Liver (tissue), 9 donors: ENCODE results near the gene KCTD5. TPM values are rescaled to one million over a fixed set of nuclear protein-coding genes. Genes with fewer than 3 reads are reported as not detected.

Source experiments
- DNase-seq: peaks from one replicate; pipeline ENCODE4 v3.0.0-alpha.2; 2017; ENCODE audit warnings: low spot score
- H3K27ac ChIP-seq, 2 donors: one replicate each; pipeline ENCODE4 v1.7.0; 2013; ENCODE audit warnings: inconsistent platforms in 2 of 2, low read length in 2 of 2, control low read depth in 1 of 2, low read depth in 1 of 2, mild to moderate bottlenecking in 1 of 2
- H3K27me3 ChIP-seq, 4 donors: one replicate each; pipeline versions ENCODE4 v1.6.1 to v1.7.0; 2013; ENCODE audit warnings: low read length in 3 of 4, inconsistent platforms in 1 of 4, mild to moderate bottlenecking in 1 of 4, moderate library complexity in 1 of 4; ENCODE audit not compliant: control insufficient read depth in 4 of 4, insufficient read depth in 4 of 4
- H3K36me3 ChIP-seq, 4 donors: one replicate each; pipeline versions ENCODE4 v1.6.1 to v1.7.0; 2013; ENCODE audit warnings: low read length in 3 of 4, mild to moderate bottlenecking in 3 of 4, low read depth in 1 of 4, moderate library complexity in 1 of 4; ENCODE audit not compliant: control insufficient read depth in 4 of 4, insufficient read depth in 3 of 4
- H3K4me1 ChIP-seq, 4 donors: one replicate each; pipeline versions ENCODE4 v1.6.1 to v1.7.0; 2013; ENCODE audit warnings: low read length in 3 of 4, mild to moderate bottlenecking in 3 of 4, moderate library complexity in 1 of 4; ENCODE audit not compliant: control insufficient read depth in 4 of 4, insufficient read depth in 4 of 4
- H3K4me3 ChIP-seq, 3 donors: one replicate each; pipeline versions ENCODE4 v1.6.1 to v1.7.0; 2013; ENCODE audit warnings: low read length in 3 of 3, control low read depth in 1 of 3, low read depth in 1 of 3, mild to moderate bottlenecking in 1 of 3
- H3K9ac ChIP-seq, 2 donors: one replicate each; pipeline ENCODE4 v1.7.0; 2013; ENCODE audit warnings: low read length in 2 of 2, mild to moderate bottlenecking in 2 of 2, moderate library complexity in 2 of 2, control low read depth in 1 of 2, low read depth in 1 of 2
- H3K9me3 ChIP-seq, 4 donors: one replicate each; pipeline versions ENCODE4 v1.6.1 to v1.7.0; 2013; ENCODE audit warnings: low read length in 3 of 4; ENCODE audit not compliant: control insufficient read depth in 4 of 4
- FOXA1 ChIP-seq: IDR thresholded peaks from 2 replicates; pipeline ENCODE4 v1.6.1; 2016; ENCODE audit warnings: antibody characterized with exemption
- FOXA2 ChIP-seq: IDR thresholded peaks from 2 replicates; pipeline ENCODE4 v1.6.1; 2016; ENCODE audit warnings: antibody characterized with exemption
- GABPA ChIP-seq, 2 donors: IDR thresholded peaks in 1 of 2; conservative IDR thresholded peaks in 1 of 2; 2 replicates each; pipeline ENCODE4 v1.6.1; 2016; ENCODE audit warnings: antibody characterized with exemption in 2 of 2, mild to moderate bottlenecking in 1 of 2, moderate library complexity in 1 of 2
- HNF4A ChIP-seq, 2 donors: conservative IDR thresholded peaks; 2 replicates each; pipeline ENCODE4 v1.6.1; 2016; ENCODE audit warnings: antibody characterized with exemption in 2 of 2, mild to moderate bottlenecking in 2 of 2
- JUND ChIP-seq, 2 donors: IDR thresholded peaks; 2 replicates each; pipeline ENCODE4 v1.6.1; 2016; ENCODE audit warnings: antibody characterized with exemption in 2 of 2
- NR2F2 ChIP-seq: IDR thresholded peaks from 2 replicates; pipeline ENCODE4 v1.6.1; 2016; ENCODE audit warnings: antibody characterized with exemption
- RAD21 ChIP-seq, 2 donors: IDR thresholded peaks; 2 replicates each; pipeline ENCODE4 v1.6.1; 2016; ENCODE audit warnings: antibody characterized with exemption in 2 of 2, mild to moderate bottlenecking in 2 of 2
- RXRA ChIP-seq, 2 donors: IDR thresholded peaks; 2 replicates each; pipeline ENCODE4 v1.6.1; 2017 to 2018; ENCODE audit warnings: antibody characterized with exemption in 2 of 2, mild to moderate bottlenecking in 1 of 2
- SP1 ChIP-seq: IDR thresholded peaks from 2 replicates; pipeline ENCODE4 v1.6.1; 2018; ENCODE audit warnings: antibody characterized with exemption, mild to moderate bottlenecking
- TAF1 ChIP-seq: conservative IDR thresholded peaks from 2 replicates; pipeline ENCODE4 v1.6.1; 2016; ENCODE audit warnings: antibody characterized with exemption, mild to moderate bottlenecking
- WGBS: extraction: QIAGEN DNeasy Blood & Tissue Kit; methylation state at CpG from one replicate; pipeline ENCODE4 v1.1.7; 2013; 5-methylcytosine and 5-hydroxymethylcytosine counted together
- polyA plus RNA-seq, 2 donors: library from polyadenylated mRNA; stranded (reverse) in 1 of 2; unstranded in 1 of 2; fragments of 200-250 nt in 1 of 2; fragments of >200 nt in 1 of 2; fragmentation: Nextera tagmentation in 1 of 2; extraction: Ambion mirVana in 1 of 2; gene quantifications; one replicate each; pipeline versions ENCODE4 v1.2.1 to v1.2.3, GENCODE V29; 2013 to 2015
- total RNA-seq, 2 donors: library from RNA; depleted of rRNA; stranded (reverse); fragments of >200 nt; gene quantifications; one replicate each; pipeline ENCODE4 v1.2.3, GENCODE V29; 2014
- TF ChIP-seq, protein P1 (sequence below): IDR thresholded peaks from 2 replicates; pipeline ENCODE4 v1.6.1; 2016; ENCODE audit warnings: antibody characterized with exemption, mild to moderate bottlenecking
- TF ChIP-seq, protein P2 (sequence below): IDR thresholded peaks from 2 replicates; pipeline ENCODE4 v1.6.1; 2016; ENCODE audit warnings: antibody characterized with exemption
- TF ChIP-seq, protein P3 (sequence below): IDR thresholded peaks from 2 replicates; pipeline ENCODE4 v1.6.1; 2016; ENCODE audit warnings: antibody characterized with exemption
- TF ChIP-seq, protein P4 (sequence below): IDR thresholded peaks from 2 replicates; pipeline ENCODE4 v1.6.1; 2016; ENCODE audit warnings: antibody characterized with exemption
- donor health status: healthy.
- donor health status: healthy.
- donor health status: healthy.
- donor health status: healthy.
- donor health status: healthy.

The KCTD5 gene
- total and polyA plus RNA-seq, 4 donors = 8.3 to 14.2 (median 11.5) TPM

DNA sequence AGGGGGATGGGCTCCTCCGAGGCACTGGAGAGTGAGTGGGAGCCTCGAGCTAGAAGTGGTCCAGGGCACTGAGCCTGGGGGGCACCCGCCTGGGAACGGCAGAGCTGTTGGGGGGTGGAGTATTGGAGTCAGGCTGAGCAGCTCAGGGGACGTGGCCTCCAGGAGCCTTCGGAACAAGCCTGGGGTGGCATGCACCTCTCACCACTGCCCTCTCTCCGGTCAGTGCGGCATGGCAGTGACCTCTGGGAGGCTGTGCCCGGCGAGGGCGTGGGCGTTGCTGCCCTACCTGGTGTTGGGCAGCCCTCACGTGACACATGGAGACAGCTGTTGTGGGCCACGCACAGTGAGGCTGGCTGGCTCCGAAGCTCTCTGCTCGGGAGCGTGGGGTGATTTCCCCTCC, 23.8 kb downstream of the KCTD5 start:
- H3K27me3 ChIP-seq = no peaks in the 10 kb centered on the region
- WGBS = 97% methylated on average over 17 of the region's 17 CpGs
- no peaks in the 10 kb centered on the region for H3K9me3 ChIP-seq
- H3K4me1 ChIP-seq = peaks cover 4 to 19% (median 12%) of the 10 kb centered on the region in 4 donors
- no peak for DNase-seq
- H3K9ac ChIP-seq = no peak overlapping the region
- no peak overlapping the region for H3K4me3 ChIP-seq
- peaks cover 8 to 47% (median 20%) of the 10 kb centered on the region in 4 donors for H3K36me3 ChIP-seq
- no peak overlapping the region for H3K27ac ChIP-seq
- TF ChIP-seq SP1 (no peak), FOXA2 (no peak), TAF1 (no peak), FOXA1 (no peak), RXRA (IDR thresholded peaks at IDR 0.05) (no peak), HNF4A (conservative IDR thresholded peaks at IDR 0.05) (no peak), JUND (IDR thresholded peaks at IDR 0.05) (no peak), GABPA (IDR thresholded peaks at IDR 0.05 in 1 of 2, conservative IDR thresholded peaks at IDR 0.05 in 1 of 2) (no peak), NR2F2 (no peak), RAD21 (IDR thresholded peaks at IDR 0.05) (no peak)
- TF ChIP-seq, protein P1, sequence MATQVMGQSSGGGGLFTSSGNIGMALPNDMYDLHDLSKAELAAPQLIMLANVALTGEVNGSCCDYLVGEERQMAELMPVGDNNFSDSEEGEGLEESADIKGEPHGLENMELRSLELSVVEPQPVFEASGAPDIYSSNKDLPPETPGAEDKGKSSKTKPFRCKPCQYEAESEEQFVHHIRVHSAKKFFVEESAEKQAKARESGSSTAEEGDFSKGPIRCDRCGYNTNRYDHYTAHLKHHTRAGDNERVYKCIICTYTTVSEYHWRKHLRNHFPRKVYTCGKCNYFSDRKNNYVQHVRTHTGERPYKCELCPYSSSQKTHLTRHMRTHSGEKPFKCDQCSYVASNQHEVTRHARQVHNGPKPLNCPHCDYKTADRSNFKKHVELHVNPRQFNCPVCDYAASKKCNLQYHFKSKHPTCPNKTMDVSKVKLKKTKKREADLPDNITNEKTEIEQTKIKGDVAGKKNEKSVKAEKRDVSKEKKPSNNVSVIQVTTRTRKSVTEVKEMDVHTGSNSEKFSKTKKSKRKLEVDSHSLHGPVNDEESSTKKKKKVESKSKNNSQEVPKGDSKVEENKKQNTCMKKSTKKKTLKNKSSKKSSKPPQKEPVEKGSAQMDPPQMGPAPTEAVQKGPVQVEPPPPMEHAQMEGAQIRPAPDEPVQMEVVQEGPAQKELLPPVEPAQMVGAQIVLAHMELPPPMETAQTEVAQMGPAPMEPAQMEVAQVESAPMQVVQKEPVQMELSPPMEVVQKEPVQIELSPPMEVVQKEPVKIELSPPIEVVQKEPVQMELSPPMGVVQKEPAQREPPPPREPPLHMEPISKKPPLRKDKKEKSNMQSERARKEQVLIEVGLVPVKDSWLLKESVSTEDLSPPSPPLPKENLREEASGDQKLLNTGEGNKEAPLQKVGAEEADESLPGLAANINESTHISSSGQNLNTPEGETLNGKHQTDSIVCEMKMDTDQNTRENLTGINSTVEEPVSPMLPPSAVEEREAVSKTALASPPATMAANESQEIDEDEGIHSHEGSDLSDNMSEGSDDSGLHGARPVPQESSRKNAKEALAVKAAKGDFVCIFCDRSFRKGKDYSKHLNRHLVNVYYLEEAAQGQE = no peak
- TF ChIP-seq, protein P2, sequence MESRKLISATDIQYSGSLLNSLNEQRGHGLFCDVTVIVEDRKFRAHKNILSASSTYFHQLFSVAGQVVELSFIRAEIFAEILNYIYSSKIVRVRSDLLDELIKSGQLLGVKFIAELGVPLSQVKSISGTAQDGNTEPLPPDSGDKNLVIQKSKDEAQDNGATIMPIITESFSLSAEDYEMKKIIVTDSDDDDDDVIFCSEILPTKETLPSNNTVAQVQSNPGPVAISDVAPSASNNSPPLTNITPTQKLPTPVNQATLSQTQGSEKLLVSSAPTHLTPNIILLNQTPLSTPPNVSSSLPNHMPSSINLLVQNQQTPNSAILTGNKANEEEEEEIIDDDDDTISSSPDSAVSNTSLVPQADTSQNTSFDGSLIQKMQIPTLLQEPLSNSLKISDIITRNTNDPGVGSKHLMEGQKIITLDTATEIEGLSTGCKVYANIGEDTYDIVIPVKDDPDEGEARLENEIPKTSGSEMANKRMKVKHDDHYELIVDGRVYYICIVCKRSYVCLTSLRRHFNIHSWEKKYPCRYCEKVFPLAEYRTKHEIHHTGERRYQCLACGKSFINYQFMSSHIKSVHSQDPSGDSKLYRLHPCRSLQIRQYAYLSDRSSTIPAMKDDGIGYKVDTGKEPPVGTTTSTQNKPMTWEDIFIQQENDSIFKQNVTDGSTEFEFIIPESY = no peak
- TF ChIP-seq, protein P3, sequence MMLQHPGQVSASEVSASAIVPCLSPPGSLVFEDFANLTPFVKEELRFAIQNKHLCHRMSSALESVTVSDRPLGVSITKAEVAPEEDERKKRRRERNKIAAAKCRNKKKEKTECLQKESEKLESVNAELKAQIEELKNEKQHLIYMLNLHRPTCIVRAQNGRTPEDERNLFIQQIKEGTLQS = no peak

DNA sequence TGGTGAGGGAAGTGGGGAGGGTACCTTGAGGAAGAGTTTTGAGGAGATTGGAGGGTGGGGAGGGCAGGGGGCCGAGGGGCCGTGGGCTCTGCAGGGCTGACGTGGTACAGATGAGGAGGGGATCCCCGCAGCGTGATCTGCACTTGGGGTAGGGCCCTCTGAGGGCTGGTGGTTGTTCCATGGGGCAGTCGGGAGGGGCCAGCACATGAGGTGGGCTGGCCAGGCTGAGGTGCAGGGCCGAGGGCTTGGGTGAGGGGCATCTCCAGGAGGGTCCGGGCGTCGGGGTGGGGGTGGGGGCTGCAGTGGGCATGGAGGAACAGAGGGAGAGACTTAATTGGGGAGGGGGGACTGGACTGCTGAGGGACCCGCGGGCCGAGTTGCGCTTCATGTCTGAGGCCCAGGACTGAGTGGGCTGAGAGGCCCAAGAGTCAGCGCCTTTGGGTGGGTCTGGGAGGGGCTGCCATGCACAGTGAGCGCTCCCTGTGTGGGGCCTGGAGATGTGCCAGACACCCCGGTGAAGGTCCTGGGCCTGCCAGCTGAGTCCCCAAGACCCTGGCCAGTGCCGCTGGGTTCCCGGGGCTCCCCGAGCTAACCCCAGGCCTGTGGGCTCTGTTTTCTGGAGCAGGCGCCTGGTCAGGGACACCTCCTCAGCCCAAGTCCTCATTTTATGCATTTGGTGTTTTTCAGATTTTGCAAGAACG, 24.4 kb downstream of the KCTD5 start:
- Histone ChIP-seq H3K27me3 (no peaks in the 10 kb centered on the region), H3K36me3 (peaks cover 7 to 42% (median 18%) of the 10 kb centered on the region in 4 donors), H3K9ac (no peak overlapping the region), H3K9me3 (no peaks in the 10 kb centered on the region), H3K27ac (no peak overlapping the region), H3K4me3 (no peak overlapping the region), H3K4me1 (peaks cover 4 to 19% (median 12%) of the 10 kb centered on the region in 4 donors)
- 96% methylated on average over 22 of the region's 22 CpGs for WGBS
- no peak for DNase-seq
- TF ChIP-seq, protein P2 = no peak
- TF ChIP-seq NR2F2 (no peak), JUND (IDR thresholded peaks at IDR 0.05) (no peak)
- TF ChIP-seq, protein P4, sequence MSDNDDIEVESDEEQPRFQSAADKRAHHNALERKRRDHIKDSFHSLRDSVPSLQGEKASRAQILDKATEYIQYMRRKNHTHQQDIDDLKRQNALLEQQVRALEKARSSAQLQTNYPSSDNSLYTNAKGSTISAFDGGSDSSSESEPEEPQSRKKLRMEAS = no peak
- TF ChIP-seq, protein P3 = no peak
